Mammary epithelial cell (primary cell): ENCODE measurements around the gene GPR176.

Experiments used
- EZH2 ChIP-seq: IDR thresholded peaks from 2 replicates; pipeline ENCODE4 v1.6.1; 2012; ENCODE audit warnings: low read length, inconsistent platforms, borderline replicate concordance
- TF ChIP-seq, protein P1 (sequence below), 2 donors: IDR thresholded peaks in 1 of 2; conservative IDR thresholded peaks in 1 of 2; 2 replicates each; pipeline ENCODE4 v1.5.1; 2011 to 2012; ENCODE audit warnings: inconsistent platforms in 2 of 2, low read length in 2 of 2, mild to moderate bottlenecking in 2 of 2, control low read depth in 1 of 2, low read depth in 1 of 2; ENCODE audit not compliant: insufficient read depth in 1 of 2; ENCODE audit errors: extremely low read depth in 1 of 2

DNA sequence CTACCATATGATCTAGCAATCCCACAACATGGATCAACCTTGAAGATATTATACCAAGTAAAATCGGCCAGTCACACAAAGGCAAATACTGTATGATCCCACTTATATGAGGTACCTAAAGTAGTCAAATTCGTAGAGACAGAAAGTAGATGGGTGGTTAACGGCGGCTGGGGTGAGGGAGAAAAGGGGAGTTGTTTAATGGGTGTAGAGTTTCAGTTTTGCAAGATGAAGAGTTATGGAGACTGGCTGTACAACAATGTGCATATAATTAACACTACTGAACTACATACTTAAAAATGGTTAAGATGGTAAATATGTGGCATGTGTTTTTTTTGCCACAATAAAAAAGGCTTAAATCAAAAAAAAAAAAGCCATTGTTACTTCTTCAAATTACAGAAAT, 60.4 kb downstream of the GPR176 start:
- TF ChIP-seq, protein P1, sequence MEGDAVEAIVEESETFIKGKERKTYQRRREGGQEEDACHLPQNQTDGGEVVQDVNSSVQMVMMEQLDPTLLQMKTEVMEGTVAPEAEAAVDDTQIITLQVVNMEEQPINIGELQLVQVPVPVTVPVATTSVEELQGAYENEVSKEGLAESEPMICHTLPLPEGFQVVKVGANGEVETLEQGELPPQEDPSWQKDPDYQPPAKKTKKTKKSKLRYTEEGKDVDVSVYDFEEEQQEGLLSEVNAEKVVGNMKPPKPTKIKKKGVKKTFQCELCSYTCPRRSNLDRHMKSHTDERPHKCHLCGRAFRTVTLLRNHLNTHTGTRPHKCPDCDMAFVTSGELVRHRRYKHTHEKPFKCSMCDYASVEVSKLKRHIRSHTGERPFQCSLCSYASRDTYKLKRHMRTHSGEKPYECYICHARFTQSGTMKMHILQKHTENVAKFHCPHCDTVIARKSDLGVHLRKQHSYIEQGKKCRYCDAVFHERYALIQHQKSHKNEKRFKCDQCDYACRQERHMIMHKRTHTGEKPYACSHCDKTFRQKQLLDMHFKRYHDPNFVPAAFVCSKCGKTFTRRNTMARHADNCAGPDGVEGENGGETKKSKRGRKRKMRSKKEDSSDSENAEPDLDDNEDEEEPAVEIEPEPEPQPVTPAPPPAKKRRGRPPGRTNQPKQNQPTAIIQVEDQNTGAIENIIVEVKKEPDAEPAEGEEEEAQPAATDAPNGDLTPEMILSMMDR (conservative IDR thresholded peaks at IDR 0.05 in 1 of 2, IDR thresholded peaks at IDR 0.05 in 1 of 2; ENCODE audit: extremely low read depth in 1 of 2, insufficient read depth in 1 of 2, low read depth in 1 of 2, low read length in 2 of 2) = no peak
- no peak for TF ChIP-seq EZH2
